Measurements from ENCODE around the gene S100A3. TPM values are rescaled to one million over a fixed set of nuclear protein-coding genes. Genes with fewer than 3 reads are reported as not detected.

S100A3 gene
- total RNA-seq: 13.0 and 31.2 TPM in 2 replicates

GRCh38 chr1:153548722-153549688, at the start of gene S100A3:
S100A3 (minus strand) TSS chr1:153549258; CDS start chr1:153548485, 773 bp downstream.

GRCh38 chr1:153565529-153566374, 16.7 kb upstream of the S100A3 start, which contains the start of gene S100A2:
S100A2 (minus strand) TSS chr1:153565844; CDS start chr1:153563877, 1,967 bp downstream.

GRCh38 chr1:153545067-153546055, 3.7 kb downstream of the S100A3 start, which contains the start of gene S100A4:
S100A4 (minus strand) TSS chr1:153545806; CDS start chr1:153544794, 1,012 bp downstream.

GRCh38 chr1:153540394-153541361, 8.4 kb downstream of the S100A3 start, which contains the start of gene S100A5:
S100A5 (minus strand) TSS chr1:153540934; CDS start chr1:153540191, 743 bp downstream.

GRCh38 chr1:153535242-153536011, 13.6 kb downstream of the S100A3 start, which contains the start of gene S100A6:
S100A6 (minus strand) TSS chr1:153535991; CDS start chr1:153535339, 652 bp downstream.

Other genes with a start within 250 kb of the S100A3 start
- gene PGLYRP3, start 236.3 kb downstream of the S100A3 start, total RNA-seq: not detected in 2 replicates
- gene PGLYRP4, start 200.4 kb downstream of the S100A3 start, total RNA-seq: not detected in 2 replicates
- gene S100A9, start 191.4 kb downstream of the S100A3 start, total RNA-seq: not detected in 2 replicates
- gene S100A12, start 173.6 kb downstream of the S100A3 start, total RNA-seq: not detected in 2 replicates
- gene S100A8, start 158.2 kb downstream of the S100A3 start, total RNA-seq: not detected in 2 replicates
- gene S100A7A, start 132.7 kb downstream of the S100A3 start, total RNA-seq: not detected in 2 replicates
- not detected in 2 replicates for gene S100A7, start 88.6 kb downstream of the S100A3 start, total RNA-seq
- gene S100A6, start 13.3 kb downstream of the S100A3 start, total RNA-seq: 902 and 2,842 TPM in 2 replicates
- not detected in 2 replicates for gene S100A5, start 8.3 kb downstream of the S100A3 start, total RNA-seq
- 178 and 253 TPM in 2 replicates for gene S100A4, start 3.5 kb downstream of the S100A3 start, total RNA-seq
- gene S100A2, start 16.6 kb upstream of the S100A3 start, total RNA-seq: 5.2 and 8.2 TPM in 2 replicates
- gene S100A16, start 63.9 kb upstream of the S100A3 start, total RNA-seq: 266 and 918 TPM in 2 replicates
- 207 and 362 TPM in 2 replicates for gene S100A14, start 67.1 kb upstream of the S100A3 start, total RNA-seq
- 89.6 and 125 TPM in 2 replicates for gene S100A13, start 78.2 kb upstream of the S100A3 start, total RNA-seq
- 0.39 TPM in 1 of 2 replicates, not detected in the other for gene S100A1, start 79.2 kb upstream of the S100A3 start, total RNA-seq
- 44.0 and 49.0 TPM in 2 replicates for gene CHTOP, start 84.8 kb upstream of the S100A3 start, total RNA-seq
- 44.8 and 69.8 TPM in 2 replicates for gene SNAPIN, start 109.4 kb upstream of the S100A3 start, total RNA-seq
- 147 and 215 TPM in 2 replicates for gene ILF2, start 121.7 kb upstream of the S100A3 start, total RNA-seq
- gene NPR1, start 129.4 kb upstream of the S100A3 start, total RNA-seq: 0.22 and 0.39 TPM in 2 replicates
- gene INTS3, start 178.8 kb upstream of the S100A3 start, total RNA-seq: 44.8 and 45.4 TPM in 2 replicates
- gene SLC27A3, start 226.1 kb upstream of the S100A3 start, total RNA-seq: 23.9 and 24.5 TPM in 2 replicates

Measured in placental epithelial cell (primary cell).